ENCODE results near the gene OR2A14.

DNA sequence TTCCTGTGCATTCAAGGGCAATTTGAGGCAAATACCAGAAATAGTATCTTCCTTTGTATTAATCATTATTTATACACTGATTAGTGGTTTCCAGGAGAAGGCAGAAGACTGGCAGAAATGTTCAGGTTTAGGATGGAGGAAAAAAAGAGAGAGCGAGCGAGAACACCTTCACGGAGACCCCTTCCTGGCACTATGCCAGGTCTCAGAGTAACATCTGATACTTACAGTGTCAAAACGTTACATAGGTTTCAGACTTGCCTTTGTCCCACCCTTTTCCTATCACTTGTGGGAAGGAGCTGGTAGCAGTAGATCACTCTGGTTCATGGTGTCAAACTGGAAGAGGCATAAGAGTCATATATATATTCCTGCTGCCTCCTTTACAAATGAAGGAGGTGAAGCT lies 36.2 kb upstream of the OR2A14 start:
- TF ChIP-seq, protein P1, sequence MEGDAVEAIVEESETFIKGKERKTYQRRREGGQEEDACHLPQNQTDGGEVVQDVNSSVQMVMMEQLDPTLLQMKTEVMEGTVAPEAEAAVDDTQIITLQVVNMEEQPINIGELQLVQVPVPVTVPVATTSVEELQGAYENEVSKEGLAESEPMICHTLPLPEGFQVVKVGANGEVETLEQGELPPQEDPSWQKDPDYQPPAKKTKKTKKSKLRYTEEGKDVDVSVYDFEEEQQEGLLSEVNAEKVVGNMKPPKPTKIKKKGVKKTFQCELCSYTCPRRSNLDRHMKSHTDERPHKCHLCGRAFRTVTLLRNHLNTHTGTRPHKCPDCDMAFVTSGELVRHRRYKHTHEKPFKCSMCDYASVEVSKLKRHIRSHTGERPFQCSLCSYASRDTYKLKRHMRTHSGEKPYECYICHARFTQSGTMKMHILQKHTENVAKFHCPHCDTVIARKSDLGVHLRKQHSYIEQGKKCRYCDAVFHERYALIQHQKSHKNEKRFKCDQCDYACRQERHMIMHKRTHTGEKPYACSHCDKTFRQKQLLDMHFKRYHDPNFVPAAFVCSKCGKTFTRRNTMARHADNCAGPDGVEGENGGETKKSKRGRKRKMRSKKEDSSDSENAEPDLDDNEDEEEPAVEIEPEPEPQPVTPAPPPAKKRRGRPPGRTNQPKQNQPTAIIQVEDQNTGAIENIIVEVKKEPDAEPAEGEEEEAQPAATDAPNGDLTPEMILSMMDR (IDR thresholded peaks at IDR 0.05; ENCODE audit: low read length): no peak
- TF ChIP-seq EZH2 (IDR thresholded peaks at IDR 0.05; ENCODE audit: borderline replicate concordance, low read length): no peak
